Kidney capillary endothelial cell (primary cell): ENCODE measurements around the gene BMP2K.
"Not testable (repeated sequence)": the region's sequence is repeated elsewhere in the genome, so short reads cannot be mapped to it uniquely, and the experiment has no call there.

Experiments used
- DNase-seq: peaks from one replicate; pipeline ENCODE4 v3.0.0-alpha.2; 2018; ENCODE audit warnings: low spot score

The BMP2K gene

GRCh38 chr4:78864405-78865024 lies 88.4 kb downstream of the BMP2K start:
- peak; percentile 65 for DNase-seq

GRCh38 chr4:78865451-78865850 lies 89.3 kb downstream of the BMP2K start:
- DNase-seq, result no peak

GRCh38 chr4:78868712-78869111 lies 92.6 kb downstream of the BMP2K start:
- DNase-seq, result not testable (repeated sequence)

- no peak for DNase-seq
Measured at GRCh38 chr4:78870056-78870455, 93.9 kb downstream of the BMP2K start.

GRCh38 chr4:78876568-78877320 lies 100.6 kb downstream of the BMP2K start:
- no peak for DNase-seq

- no peak for DNase-seq
Measured at GRCh38 chr4:78878031-78878430, 101.9 kb downstream of the BMP2K start.

GRCh38 chr4:78880874-78881492 lies 104.8 kb downstream of the BMP2K start:
- DNase-seq, result no peak

- DNase-seq, result no peak
Measured at GRCh38 chr4:78885598-78885997, 109.4 kb downstream of the BMP2K start.

GRCh38 chr4:78889955-78890354 lies 113.8 kb downstream of the BMP2K start:
- DNase-seq, result no peak

GRCh38 chr4:78899302-78899701 lies 123.2 kb downstream of the BMP2K start:
- no peak for DNase-seq

GRCh38 chr4:78901882-78902281 lies 125.7 kb downstream of the BMP2K start:
- no peak for DNase-seq

GRCh38 chr4:78902298-78902697 lies 126.1 kb downstream of the BMP2K start:
- no peak for DNase-seq

- DNase-seq, result no peak
Measured at GRCh38 chr4:78904143-78904542, 128.0 kb downstream of the BMP2K start.

- DNase-seq, result no peak
Measured at GRCh38 chr4:78907638-78908037, 131.5 kb downstream of the BMP2K start.

- DNase-seq, result not testable (repeated sequence)
Measured at GRCh38 chr4:78908974-78909373, 132.8 kb downstream of the BMP2K start.

- no peak for DNase-seq
Measured at GRCh38 chr4:78910612-78911011, 134.5 kb downstream of the BMP2K start.

GRCh38 chr4:78922207-78922606 lies 146.1 kb downstream of the BMP2K start:
- DNase-seq, result peak; percentile 23

- DNase-seq, result no peak
Measured at GRCh38 chr4:78923464-78924312, 147.5 kb downstream of the BMP2K start.

GRCh38 chr4:78926826-78927225 lies 150.7 kb downstream of the BMP2K start:
- DNase-seq, result no peak

- DNase-seq, result no peak
Measured at GRCh38 chr4:78928835-78929234, 152.7 kb downstream of the BMP2K start.

GRCh38 chr4:78930016-78930629 lies 154.0 kb downstream of the BMP2K start:
- DNase-seq, result no peak

GRCh38 chr4:78936989-78937388 lies 160.8 kb downstream of the BMP2K start:
- no peak for DNase-seq
